H9 (cell line): ENCODE measurements around the gene RNF114. TPM values are rescaled to one million over a fixed set of nuclear protein-coding genes. Genes with fewer than 3 reads are reported as not detected.
A peak's percentile ranks its signal among the peaks of the same experiment; 100 is the strongest.

Source experiments
- DNase-seq: peaks from one replicate; pipeline ENCODE4 v3.0.0-alpha.2; 2017
- H2AFZ ChIP-seq: one replicate; pipeline ENCODE4 v1.6.1; 2013; ENCODE audit warnings: mild to moderate bottlenecking, low read length, control low read depth, moderate library complexity
- H2AK5ac ChIP-seq: 2 replicates; pipeline ENCODE4 v1.6.1; 2013; ENCODE audit warnings: low read length, control low read depth, mixed read lengths; ENCODE audit not compliant: insufficient read length
- H2BK120ac ChIP-seq: one replicate; pipeline ENCODE4 v1.6.1; 2013; ENCODE audit warnings: low read depth, mild to moderate bottlenecking, low read length, control low read depth, inconsistent platforms; ENCODE audit not compliant: poor library complexity, severe bottlenecking
- H2BK12ac ChIP-seq: 2 replicates; pipeline ENCODE4 v1.6.1; 2013; ENCODE audit warnings: low read length, control low read depth, mixed read lengths, low read depth; ENCODE audit not compliant: insufficient read length
- H2BK15ac ChIP-seq: 2 replicates; pipeline ENCODE4 v1.6.1; 2013; ENCODE audit warnings: low read depth, low read length, control low read depth
- H2BK20ac ChIP-seq: one replicate; pipeline ENCODE4 v1.6.1; 2013; ENCODE audit warnings: low read depth, mild to moderate bottlenecking, low read length, control low read depth, inconsistent platforms; ENCODE audit not compliant: poor library complexity, severe bottlenecking
- H2BK5ac ChIP-seq: 2 replicates; pipeline ENCODE4 v1.6.1; 2013; ENCODE audit warnings: low read length, control low read depth, mixed read lengths; ENCODE audit not compliant: insufficient read length
- H3K14ac ChIP-seq: 2 replicates; pipeline ENCODE4 v1.6.1; 2013; ENCODE audit warnings: low read length, control low read depth; ENCODE audit not compliant: insufficient read depth
- H3K18ac ChIP-seq: 2 replicates; pipeline ENCODE4 v1.6.1; 2013; ENCODE audit warnings: low read depth, mild to moderate bottlenecking, mixed read lengths, low read length, control low read depth; ENCODE audit not compliant: insufficient read length
- H3K23ac ChIP-seq: 2 replicates; pipeline ENCODE4 v1.6.1; 2013; ENCODE audit warnings: low read length, control low read depth, mixed read lengths, low read depth; ENCODE audit not compliant: insufficient read length
- H3K23me2 ChIP-seq: 2 replicates; pipeline ENCODE4 v1.6.1; 2013; ENCODE audit warnings: low read depth, mild to moderate bottlenecking, mixed read lengths, low read length, control low read depth; ENCODE audit not compliant: insufficient read length, poor library complexity, severe bottlenecking
- H3K27ac ChIP-seq: 2 replicates; pipeline ENCODE4 v1.5.1; 2013; ENCODE audit warnings: low read length, control low read depth, mixed read lengths, low read depth; ENCODE audit not compliant: insufficient read length
- H3K27me3 ChIP-seq: 2 replicates; pipeline ENCODE4 v1.6.1; 2013; ENCODE audit warnings: low read length, control low read depth, inconsistent platforms; ENCODE audit not compliant: insufficient read depth
- H3K4ac ChIP-seq: 2 replicates; pipeline ENCODE4 v1.6.1; 2013; ENCODE audit warnings: low read depth, mild to moderate bottlenecking, control low read depth, inconsistent platforms, low read length, moderate library complexity
- H3K4me1 ChIP-seq: 2 replicates; pipeline ENCODE4 v1.6.1; 2013; ENCODE audit warnings: low read length, control low read depth, inconsistent platforms; ENCODE audit not compliant: insufficient read depth
- H3K4me2 ChIP-seq: 2 replicates; pipeline ENCODE4 v1.6.1; 2013; ENCODE audit warnings: low read length, control low read depth, mixed read lengths; ENCODE audit not compliant: insufficient read length, insufficient read depth
- H3K56ac ChIP-seq: 2 replicates; pipeline ENCODE4 v1.6.1; 2013; ENCODE audit warnings: low read depth, mild to moderate bottlenecking, mixed read lengths, low read length, control low read depth; ENCODE audit not compliant: insufficient read length
- H3K79me1 ChIP-seq: 2 replicates; pipeline ENCODE4 v1.6.1; 2013; ENCODE audit warnings: low read depth, mild to moderate bottlenecking, moderate library complexity, low read length, control low read depth, inconsistent platforms; ENCODE audit not compliant: insufficient read depth, poor library complexity, severe bottlenecking
- H3K79me2 ChIP-seq: 2 replicates; pipeline ENCODE4 v1.6.1; 2013; ENCODE audit warnings: low read length, control low read depth, inconsistent platforms; ENCODE audit not compliant: insufficient read depth
- H3K9ac ChIP-seq: 2 replicates; pipeline ENCODE4 v1.6.1; 2013; ENCODE audit warnings: low read length, control low read depth, mixed read lengths; ENCODE audit not compliant: insufficient read length; ENCODE audit errors: extremely low read depth
- H3K9me3 ChIP-seq: one replicate; pipeline ENCODE4 v1.6.1; 2013; ENCODE audit warnings: low read depth, low read length, inconsistent platforms; ENCODE audit not compliant: control insufficient read depth
- H3T11ph ChIP-seq: one replicate; pipeline ENCODE4 v1.6.1; 2013; ENCODE audit warnings: mild to moderate bottlenecking, low read length, control low read depth, inconsistent platforms
- H4K20me1 ChIP-seq: one replicate; pipeline ENCODE4 v1.6.1; 2013; ENCODE audit not compliant: control insufficient read depth, insufficient read length, insufficient read depth
- H4K5ac ChIP-seq: 2 replicates; pipeline ENCODE4 v1.6.1; 2013; ENCODE audit warnings: low read depth, mild to moderate bottlenecking, mixed read lengths, low read length, control low read depth; ENCODE audit not compliant: insufficient read length
- H4K8ac ChIP-seq: replicated peaks from 2 replicates; pipeline ENCODE4 v1.6.1; 2013; ENCODE audit warnings: low read length, control low read depth, mixed read lengths, low read depth; ENCODE audit not compliant: insufficient read length
- H4K91ac ChIP-seq: 2 replicates; pipeline ENCODE4 v1.6.1; 2013; ENCODE audit warnings: low read depth, mild to moderate bottlenecking, moderate library complexity, mixed read lengths, low read length, control low read depth; ENCODE audit not compliant: insufficient read length
- H3K27ac Mint-ChIP-seq, 3 experiments: 2 replicates in 2 of 3; 3 replicates in 1 of 3; pipeline ENCODE4 v1.8.0; 2020 to 2021; ENCODE audit warnings: mixed read lengths in 3 of 3, mild to moderate bottlenecking in 1 of 3, moderate library complexity in 1 of 3
- H3K27me3 Mint-ChIP-seq: 2 replicates; pipeline ENCODE4 v1.8.0; 2021; ENCODE audit warnings: low read depth, mild to moderate bottlenecking, moderate library complexity, mixed read lengths
- H3K36me3 Mint-ChIP-seq, 3 experiments: 2 replicates in 2 of 3; 3 replicates in 1 of 3; pipeline ENCODE4 v1.8.0; 2020 to 2021; ENCODE audit warnings: low read depth in 3 of 3, mixed read lengths in 3 of 3; ENCODE audit not compliant: insufficient read depth in 1 of 3
- H3K4me1 Mint-ChIP-seq, 2 experiments: 2 replicates each; pipeline ENCODE4 v1.8.0; 2020; ENCODE audit warnings: mixed read lengths in 2 of 2
- H3K4me3 Mint-ChIP-seq, 2 experiments: 2 replicates in 1 of 2; 3 replicates in 1 of 2; pipeline ENCODE4 v1.8.0; 2020 to 2021; ENCODE audit warnings: mild to moderate bottlenecking in 2 of 2, mixed read lengths in 2 of 2, moderate library complexity in 1 of 2
- H3K9me3 Mint-ChIP-seq, 2 experiments: 2 replicates in 1 of 2; 3 replicates in 1 of 2; pipeline ENCODE4 v1.8.0; 2020; ENCODE audit warnings: mild to moderate bottlenecking in 2 of 2, mixed read lengths in 2 of 2, moderate library complexity in 1 of 2
- WGBS: extraction: QIAGEN DNeasy Blood & Tissue Kit; methylation state at CpG from one replicate; pipeline ENCODE4 v1.1.7; 2013; ENCODE audit warnings: missing lambda C conversion rate, low lambda C conversion rate, mixed read lengths; ENCODE audit not compliant: insufficient read length; ENCODE audit errors: extremely low coverage; 5-methylcytosine and 5-hydroxymethylcytosine counted together
- total RNA-seq: library from RNA; stranded (reverse); gene quantifications from 2 replicates; pipeline ENCODE4 v1.2.1, GENCODE V29; 2021
- TF ChIP-seq, protein P1 (sequence below): fragments of 200-600 bp; sonication (generic); conservative IDR thresholded peaks from 3 replicates; pipeline ENCODE4 v1.8.0; 2021; ENCODE audit warnings: antibody characterized with exemption, mild to moderate bottlenecking

The RNF114 gene
- total RNA-seq, 1 experiment from 2014 or later: 75.5 TPM

DNA sequence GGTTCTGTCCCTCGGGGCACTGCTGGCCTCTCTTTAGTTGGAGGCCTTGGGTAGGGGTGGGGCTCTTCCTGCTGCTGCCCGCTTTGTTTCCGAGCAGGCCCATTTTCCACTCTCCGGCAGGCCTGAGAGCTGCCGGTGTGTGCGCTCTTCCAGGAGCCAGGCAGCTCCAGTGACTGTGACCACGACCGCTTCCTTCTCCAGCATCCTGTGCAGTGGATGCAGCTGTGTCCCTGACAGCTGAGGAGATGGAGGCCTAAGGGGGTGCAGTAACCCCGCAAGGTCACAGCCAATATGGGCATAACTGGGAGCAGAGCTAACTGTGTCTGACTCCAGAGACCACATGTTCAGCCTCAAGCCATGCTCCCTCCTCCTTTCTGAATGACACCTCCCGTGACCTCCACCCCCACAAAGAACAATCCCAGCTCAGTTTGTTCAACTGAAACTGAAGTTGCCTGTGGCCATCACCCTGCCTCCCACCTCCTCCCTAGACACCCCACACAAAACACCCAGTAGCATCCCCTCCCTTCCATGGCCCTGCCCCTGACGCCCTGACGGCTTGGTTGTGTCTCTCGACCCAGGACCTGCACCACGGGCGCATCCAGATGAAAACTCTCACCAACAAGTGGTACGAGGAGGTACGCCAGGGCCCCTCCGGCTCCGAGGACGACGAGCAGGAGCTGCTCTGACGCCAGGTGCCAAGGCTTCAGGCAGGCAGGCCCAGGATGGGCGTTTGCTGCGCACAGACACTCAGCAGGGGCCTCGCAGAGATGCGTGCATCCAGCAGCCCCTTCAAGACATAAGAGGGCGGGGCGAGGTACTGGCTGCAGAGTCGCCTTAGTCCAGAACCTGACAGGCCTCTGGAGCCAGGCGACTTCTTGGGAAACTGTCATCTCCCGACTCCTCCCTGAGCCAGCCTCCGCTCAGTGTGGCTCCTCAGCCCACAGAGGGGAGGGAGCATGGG lies 48.7 kb upstream of the RNF114 start:
- H2AK5ac ChIP-seq: no peak overlapping the region
- Mint-ChIP-seq H3K4me1 (peaks cover 26 to 46% of the 10 kb centered on the region in 2 experiments), H3K9me3 (no peaks in the 10 kb centered on the region), H3K27me3 (peaks cover 1% of the 10 kb centered on the region), H3K4me3 (peak overlapping the region in 1 of 2 experiments; percentile 52; a peak in 1 of 5 replicates), H3K36me3 (peaks cover 3 to 22% (median 19%) of the 10 kb centered on the region in 3 experiments; a peak in 6 of 7 replicates), H3K27ac (peak overlapping the region; percentile 61 to 96 (median 68); a peak in 3 of 7 replicates)
- H3K4ac ChIP-seq: no peak overlapping the region
- no peak for DNase-seq
- no peak overlapping the region for H3T11ph ChIP-seq
- H3K23me2 ChIP-seq: no peaks in the 10 kb centered on the region
- H4K5ac ChIP-seq: no peak overlapping the region
- H3K23ac ChIP-seq: no peak overlapping the region
- TF ChIP-seq, protein P1, sequence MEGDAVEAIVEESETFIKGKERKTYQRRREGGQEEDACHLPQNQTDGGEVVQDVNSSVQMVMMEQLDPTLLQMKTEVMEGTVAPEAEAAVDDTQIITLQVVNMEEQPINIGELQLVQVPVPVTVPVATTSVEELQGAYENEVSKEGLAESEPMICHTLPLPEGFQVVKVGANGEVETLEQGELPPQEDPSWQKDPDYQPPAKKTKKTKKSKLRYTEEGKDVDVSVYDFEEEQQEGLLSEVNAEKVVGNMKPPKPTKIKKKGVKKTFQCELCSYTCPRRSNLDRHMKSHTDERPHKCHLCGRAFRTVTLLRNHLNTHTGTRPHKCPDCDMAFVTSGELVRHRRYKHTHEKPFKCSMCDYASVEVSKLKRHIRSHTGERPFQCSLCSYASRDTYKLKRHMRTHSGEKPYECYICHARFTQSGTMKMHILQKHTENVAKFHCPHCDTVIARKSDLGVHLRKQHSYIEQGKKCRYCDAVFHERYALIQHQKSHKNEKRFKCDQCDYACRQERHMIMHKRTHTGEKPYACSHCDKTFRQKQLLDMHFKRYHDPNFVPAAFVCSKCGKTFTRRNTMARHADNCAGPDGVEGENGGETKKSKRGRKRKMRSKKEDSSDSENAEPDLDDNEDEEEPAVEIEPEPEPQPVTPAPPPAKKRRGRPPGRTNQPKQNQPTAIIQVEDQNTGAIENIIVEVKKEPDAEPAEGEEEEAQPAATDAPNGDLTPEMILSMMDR: no peak
- H2BK5ac ChIP-seq: no peak overlapping the region
- H3K56ac ChIP-seq: no peak overlapping the region
- no peaks in the 10 kb centered on the region for H3K79me2 ChIP-seq
- no peak overlapping the region for H2AFZ ChIP-seq
- no peak overlapping the region for H3K4me2 ChIP-seq
- H3K9me3 ChIP-seq: no peaks in the 10 kb centered on the region
- WGBS: no CpG with 5 or more reads among the region's 32 CpGs
- H3K18ac ChIP-seq: no peak overlapping the region
- H4K91ac ChIP-seq: no peak overlapping the region
- H3K4me1 ChIP-seq: no peaks in the 10 kb centered on the region
- H3K27ac ChIP-seq: no peak overlapping the region
- H3K14ac ChIP-seq: no peak overlapping the region
- H4K8ac ChIP-seq: no peak overlapping the region
- no peaks in the 10 kb centered on the region for H4K20me1 ChIP-seq
- H2BK20ac ChIP-seq: no peak overlapping the region
- no peak overlapping the region for H2BK15ac ChIP-seq
- no peaks in the 10 kb centered on the region for H3K27me3 ChIP-seq
- no peak overlapping the region for H2BK12ac ChIP-seq
- H3K79me1 ChIP-seq: no peaks in the 10 kb centered on the region
- H3K9ac ChIP-seq: no peak overlapping the region
- H2BK120ac ChIP-seq: no peak overlapping the region
